H9 (cell line): ENCODE results near the gene EFEMP1. TPM values are rescaled to one million over a fixed set of nuclear protein-coding genes. Genes with fewer than 3 reads are reported as not detected.

Experiments used
- DNase-seq: peaks from one replicate; pipeline ENCODE4 v3.0.0-alpha.2; 2017
- H2AFZ ChIP-seq: one replicate; pipeline ENCODE4 v1.6.1; 2013; ENCODE audit warnings: mild to moderate bottlenecking, low read length, control low read depth, moderate library complexity
- H2AK5ac ChIP-seq: 2 replicates; pipeline ENCODE4 v1.6.1; 2013; ENCODE audit warnings: low read length, control low read depth, mixed read lengths; ENCODE audit not compliant: insufficient read length
- H2BK120ac ChIP-seq: one replicate; pipeline ENCODE4 v1.6.1; 2013; ENCODE audit warnings: low read depth, mild to moderate bottlenecking, low read length, control low read depth, inconsistent platforms; ENCODE audit not compliant: poor library complexity, severe bottlenecking
- H2BK12ac ChIP-seq: 2 replicates; pipeline ENCODE4 v1.6.1; 2013; ENCODE audit warnings: low read length, control low read depth, mixed read lengths, low read depth; ENCODE audit not compliant: insufficient read length
- H2BK15ac ChIP-seq: 2 replicates; pipeline ENCODE4 v1.6.1; 2013; ENCODE audit warnings: low read depth, low read length, control low read depth
- H2BK20ac ChIP-seq: one replicate; pipeline ENCODE4 v1.6.1; 2013; ENCODE audit warnings: low read depth, mild to moderate bottlenecking, low read length, control low read depth, inconsistent platforms; ENCODE audit not compliant: poor library complexity, severe bottlenecking
- H2BK5ac ChIP-seq: 2 replicates; pipeline ENCODE4 v1.6.1; 2013; ENCODE audit warnings: low read length, control low read depth, mixed read lengths; ENCODE audit not compliant: insufficient read length
- H3K14ac ChIP-seq: 2 replicates; pipeline ENCODE4 v1.6.1; 2013; ENCODE audit warnings: low read length, control low read depth; ENCODE audit not compliant: insufficient read depth
- H3K18ac ChIP-seq: 2 replicates; pipeline ENCODE4 v1.6.1; 2013; ENCODE audit warnings: low read depth, mild to moderate bottlenecking, mixed read lengths, low read length, control low read depth; ENCODE audit not compliant: insufficient read length
- H3K23ac ChIP-seq: 2 replicates; pipeline ENCODE4 v1.6.1; 2013; ENCODE audit warnings: low read length, control low read depth, mixed read lengths, low read depth; ENCODE audit not compliant: insufficient read length
- H3K23me2 ChIP-seq: 2 replicates; pipeline ENCODE4 v1.6.1; 2013; ENCODE audit warnings: low read depth, mild to moderate bottlenecking, mixed read lengths, low read length, control low read depth; ENCODE audit not compliant: insufficient read length, poor library complexity, severe bottlenecking
- H3K27ac ChIP-seq: 2 replicates; pipeline ENCODE4 v1.5.1; 2013; ENCODE audit warnings: low read length, control low read depth, mixed read lengths, low read depth; ENCODE audit not compliant: insufficient read length
- H3K27me3 ChIP-seq: 2 replicates; pipeline ENCODE4 v1.6.1; 2013; ENCODE audit warnings: low read length, control low read depth, inconsistent platforms; ENCODE audit not compliant: insufficient read depth
- H3K4ac ChIP-seq: 2 replicates; pipeline ENCODE4 v1.6.1; 2013; ENCODE audit warnings: low read depth, mild to moderate bottlenecking, control low read depth, inconsistent platforms, low read length, moderate library complexity
- H3K4me1 ChIP-seq: 2 replicates; pipeline ENCODE4 v1.6.1; 2013; ENCODE audit warnings: low read length, control low read depth, inconsistent platforms; ENCODE audit not compliant: insufficient read depth
- H3K4me2 ChIP-seq: 2 replicates; pipeline ENCODE4 v1.6.1; 2013; ENCODE audit warnings: low read length, control low read depth, mixed read lengths; ENCODE audit not compliant: insufficient read length, insufficient read depth
- H3K56ac ChIP-seq: 2 replicates; pipeline ENCODE4 v1.6.1; 2013; ENCODE audit warnings: low read depth, mild to moderate bottlenecking, mixed read lengths, low read length, control low read depth; ENCODE audit not compliant: insufficient read length
- H3K79me1 ChIP-seq: 2 replicates; pipeline ENCODE4 v1.6.1; 2013; ENCODE audit warnings: low read depth, mild to moderate bottlenecking, moderate library complexity, low read length, control low read depth, inconsistent platforms; ENCODE audit not compliant: insufficient read depth, poor library complexity, severe bottlenecking
- H3K79me2 ChIP-seq: 2 replicates; pipeline ENCODE4 v1.6.1; 2013; ENCODE audit warnings: low read length, control low read depth, inconsistent platforms; ENCODE audit not compliant: insufficient read depth
- H3K9ac ChIP-seq: 2 replicates; pipeline ENCODE4 v1.6.1; 2013; ENCODE audit warnings: low read length, control low read depth, mixed read lengths; ENCODE audit not compliant: insufficient read length; ENCODE audit errors: extremely low read depth
- H3K9me3 ChIP-seq: one replicate; pipeline ENCODE4 v1.6.1; 2013; ENCODE audit warnings: low read depth, low read length, inconsistent platforms; ENCODE audit not compliant: control insufficient read depth
- H3T11ph ChIP-seq: one replicate; pipeline ENCODE4 v1.6.1; 2013; ENCODE audit warnings: mild to moderate bottlenecking, low read length, control low read depth, inconsistent platforms
- H4K20me1 ChIP-seq: one replicate; pipeline ENCODE4 v1.6.1; 2013; ENCODE audit not compliant: control insufficient read depth, insufficient read length, insufficient read depth
- H4K5ac ChIP-seq: 2 replicates; pipeline ENCODE4 v1.6.1; 2013; ENCODE audit warnings: low read depth, mild to moderate bottlenecking, mixed read lengths, low read length, control low read depth; ENCODE audit not compliant: insufficient read length
- H4K8ac ChIP-seq: replicated peaks from 2 replicates; pipeline ENCODE4 v1.6.1; 2013; ENCODE audit warnings: low read length, control low read depth, mixed read lengths, low read depth; ENCODE audit not compliant: insufficient read length
- H4K91ac ChIP-seq: 2 replicates; pipeline ENCODE4 v1.6.1; 2013; ENCODE audit warnings: low read depth, mild to moderate bottlenecking, moderate library complexity, mixed read lengths, low read length, control low read depth; ENCODE audit not compliant: insufficient read length
- H3K27ac Mint-ChIP-seq, 3 experiments: 2 replicates in 2 of 3; 3 replicates in 1 of 3; pipeline ENCODE4 v1.8.0; 2020 to 2021; ENCODE audit warnings: mixed read lengths in 3 of 3, mild to moderate bottlenecking in 1 of 3, moderate library complexity in 1 of 3
- H3K27me3 Mint-ChIP-seq: 2 replicates; pipeline ENCODE4 v1.8.0; 2021; ENCODE audit warnings: low read depth, mild to moderate bottlenecking, moderate library complexity, mixed read lengths
- H3K36me3 Mint-ChIP-seq, 3 experiments: 2 replicates in 2 of 3; 3 replicates in 1 of 3; pipeline ENCODE4 v1.8.0; 2020 to 2021; ENCODE audit warnings: low read depth in 3 of 3, mixed read lengths in 3 of 3; ENCODE audit not compliant: insufficient read depth in 1 of 3
- H3K4me1 Mint-ChIP-seq, 2 experiments: 2 replicates each; pipeline ENCODE4 v1.8.0; 2020; ENCODE audit warnings: mixed read lengths in 2 of 2
- H3K4me3 Mint-ChIP-seq, 2 experiments: 2 replicates in 1 of 2; 3 replicates in 1 of 2; pipeline ENCODE4 v1.8.0; 2020 to 2021; ENCODE audit warnings: mild to moderate bottlenecking in 2 of 2, mixed read lengths in 2 of 2, moderate library complexity in 1 of 2
- H3K9me3 Mint-ChIP-seq, 2 experiments: 2 replicates in 1 of 2; 3 replicates in 1 of 2; pipeline ENCODE4 v1.8.0; 2020; ENCODE audit warnings: mild to moderate bottlenecking in 2 of 2, mixed read lengths in 2 of 2, moderate library complexity in 1 of 2
- CTCF ChIP-seq: fragments of 200-600 bp; sonication (generic); conservative IDR thresholded peaks from 3 replicates; pipeline ENCODE4 v1.8.0; 2021; ENCODE audit warnings: antibody characterized with exemption, mild to moderate bottlenecking
- WGBS: extraction: QIAGEN DNeasy Blood & Tissue Kit; methylation state at CpG from one replicate; pipeline ENCODE4 v1.1.7; 2013; ENCODE audit warnings: missing lambda C conversion rate, low lambda C conversion rate, mixed read lengths; ENCODE audit not compliant: insufficient read length; ENCODE audit errors: extremely low coverage; 5-methylcytosine and 5-hydroxymethylcytosine counted together
- total RNA-seq: library from RNA; stranded (reverse); gene quantifications from 2 replicates; pipeline ENCODE4 v1.2.1, GENCODE V29; 2021

The EFEMP1 gene
- total RNA-seq, 1 experiment from 2014 or later: 3.5 TPM

- Histone ChIP-seq H3K4me2 (no peak overlapping the region), H4K5ac (no peak overlapping the region), H2BK5ac (no peak overlapping the region), H2BK20ac (no peak overlapping the region), H3K23ac (no peak overlapping the region), H2AK5ac (no peak overlapping the region), H3K9ac (no peak overlapping the region), H3T11ph (no peak overlapping the region), H3K79me1 (no peaks in the 10 kb centered on the region), H3K18ac (no peak overlapping the region), H4K91ac (no peak overlapping the region), H2BK120ac (no peak overlapping the region), H3K9me3 (no peaks in the 10 kb centered on the region), H4K8ac (no peak overlapping the region), H3K4me1 (no peaks in the 10 kb centered on the region), H2BK12ac (no peak overlapping the region), H3K23me2 (no peaks in the 10 kb centered on the region), H3K27me3 (no peaks in the 10 kb centered on the region), H3K79me2 (no peaks in the 10 kb centered on the region), H2AFZ (no peak overlapping the region), H3K27ac (no peak overlapping the region), H3K56ac (no peak overlapping the region), H4K20me1 (no peaks in the 10 kb centered on the region), H3K14ac (no peak overlapping the region), H2BK15ac (no peak overlapping the region), H3K4ac (no peak overlapping the region)
- WGBS: no CpG with 5 or more reads among the region's 3 CpGs
- Mint-ChIP-seq H3K27ac (no peak overlapping the region), H3K9me3 (no peaks in the 10 kb centered on the region), H3K4me3 (no peak overlapping the region), H3K4me1 (no peaks in the 10 kb centered on the region), H3K36me3 (no peaks in the 10 kb centered on the region; a peak in 1 of 7 replicates), H3K27me3 (peaks cover 7% of the 10 kb centered on the region)
- no peak for DNase-seq
- TF ChIP-seq CTCF: no peak
Observed at GRCh38 chr2:55965966-55966365, 42.4 kb upstream of the EFEMP1 start.
